Measurements from ENCODE around the gene SLC8B1. TPM values are rescaled to one million over a fixed set of nuclear protein-coding genes. Genes with fewer than 3 reads are reported as not detected.

Gene SLC8B1
- total RNA-seq, 1 experiment from 2014 or later: 23.8 TPM

- Mint-ChIP-seq H3K4me1 (ENCODE audit: low read depth, unreplicated experiment) (peaks cover 4% of the 10 kb centered on the region), H3K9me3 (ENCODE audit: low read depth, unreplicated experiment) (no peaks in the 10 kb centered on the region), H3K36me3 (ENCODE audit: insufficient read depth, unreplicated experiment) (peaks cover 8% of the 10 kb centered on the region), H3K4me3 (ENCODE audit: low read depth, unreplicated experiment) (no peak overlapping the region), H3K27me3 (ENCODE audit: unreplicated experiment) (peaks cover 8% of the 10 kb centered on the region), H3K27ac (ENCODE audit: unreplicated experiment) (no peak overlapping the region)
- CTCF ChIA-PET: no interaction called here
- no peak for DNase-seq
- BruUV-seq (replicated peaks): no TSS peak
- TF ChIP-seq, protein P1, sequence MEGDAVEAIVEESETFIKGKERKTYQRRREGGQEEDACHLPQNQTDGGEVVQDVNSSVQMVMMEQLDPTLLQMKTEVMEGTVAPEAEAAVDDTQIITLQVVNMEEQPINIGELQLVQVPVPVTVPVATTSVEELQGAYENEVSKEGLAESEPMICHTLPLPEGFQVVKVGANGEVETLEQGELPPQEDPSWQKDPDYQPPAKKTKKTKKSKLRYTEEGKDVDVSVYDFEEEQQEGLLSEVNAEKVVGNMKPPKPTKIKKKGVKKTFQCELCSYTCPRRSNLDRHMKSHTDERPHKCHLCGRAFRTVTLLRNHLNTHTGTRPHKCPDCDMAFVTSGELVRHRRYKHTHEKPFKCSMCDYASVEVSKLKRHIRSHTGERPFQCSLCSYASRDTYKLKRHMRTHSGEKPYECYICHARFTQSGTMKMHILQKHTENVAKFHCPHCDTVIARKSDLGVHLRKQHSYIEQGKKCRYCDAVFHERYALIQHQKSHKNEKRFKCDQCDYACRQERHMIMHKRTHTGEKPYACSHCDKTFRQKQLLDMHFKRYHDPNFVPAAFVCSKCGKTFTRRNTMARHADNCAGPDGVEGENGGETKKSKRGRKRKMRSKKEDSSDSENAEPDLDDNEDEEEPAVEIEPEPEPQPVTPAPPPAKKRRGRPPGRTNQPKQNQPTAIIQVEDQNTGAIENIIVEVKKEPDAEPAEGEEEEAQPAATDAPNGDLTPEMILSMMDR (IDR thresholded peaks at IDR 0.05; ENCODE audit: unreplicated experiment): no peak
- intact Hi-C loops (cut with micrococcal nuclease; ENCODE audit: unreplicated experiment): no loop called here
These were observed 4.6 kb upstream of the SLC8B1 start for GRCh38 chr12:113339540-113339939.

DNA sequence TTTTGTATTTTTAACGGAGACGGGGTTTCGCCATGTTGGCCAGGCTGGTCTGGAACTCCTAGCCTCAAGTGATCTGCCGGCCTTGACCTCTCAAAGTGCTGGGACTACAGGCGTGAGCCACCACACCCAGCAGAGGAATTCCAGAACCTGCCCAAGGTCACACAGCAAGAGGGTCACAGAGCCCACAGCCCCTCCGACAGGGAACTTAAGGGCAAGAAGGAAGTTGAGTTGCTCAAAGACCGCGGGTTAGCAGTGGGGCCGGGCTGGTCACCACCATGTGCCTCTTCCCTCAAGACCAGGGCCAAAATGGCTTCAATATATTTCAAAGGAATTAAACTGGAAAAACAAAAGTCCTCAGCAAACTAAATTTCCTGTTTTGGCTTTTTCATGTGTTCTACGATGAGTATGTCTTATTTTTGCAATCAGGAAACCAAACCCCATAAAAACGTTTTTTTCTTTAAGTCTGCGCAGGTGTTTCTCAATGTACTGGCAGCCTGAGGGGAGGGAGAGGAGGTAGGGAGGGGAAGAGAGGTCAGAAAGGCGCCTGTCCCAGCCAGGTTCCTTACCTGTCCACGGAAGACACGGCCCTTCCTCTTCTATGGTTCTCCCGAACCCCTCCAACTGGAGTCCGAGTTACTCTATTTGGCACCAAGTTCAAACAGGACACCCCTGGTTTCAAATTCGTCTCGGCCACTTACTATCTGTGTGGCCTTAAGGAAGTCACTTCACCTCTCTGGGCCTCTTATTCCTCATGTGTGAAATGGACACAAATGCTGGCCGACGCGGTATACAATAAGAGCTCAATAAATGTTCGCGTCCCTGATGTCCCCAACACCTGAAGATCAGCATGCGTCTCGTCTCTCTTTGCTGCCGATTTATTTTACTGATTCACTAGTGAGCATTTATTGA, 778 bp downstream of the SLC8B1 start:
- CTCF ChIA-PET: interaction anchor here (0.7 to 1.2 kb wide), 3 partner anchors 24 to 92 kb away, joined by 3 to 8 read pairs (median 6); partner anchors contain the start of gene SDSL
- H3K36me3 Mint-ChIP-seq (ENCODE audit: insufficient read depth, unreplicated experiment): peaks cover 22% of the 10 kb centered on the region
- H3K27me3 Mint-ChIP-seq (ENCODE audit: unreplicated experiment): peaks cover 8% of the 10 kb centered on the region
- H3K4me1 Mint-ChIP-seq (ENCODE audit: low read depth, unreplicated experiment): peaks cover 15% of the 10 kb centered on the region
- DNase-seq: peak; percentile 12
- TF ChIP-seq, protein P1 (IDR thresholded peaks at IDR 0.05; ENCODE audit: unreplicated experiment): no peak
- intact Hi-C loops (cut with micrococcal nuclease; ENCODE audit: unreplicated experiment): no loop called here
- peak overlapping the region; percentile 34 for H3K27ac Mint-ChIP-seq (ENCODE audit: unreplicated experiment)
- no TSS peak for BruUV-seq (replicated peaks)
- H3K9me3 Mint-ChIP-seq (ENCODE audit: low read depth, unreplicated experiment): no peaks in the 10 kb centered on the region
- H3K4me3 Mint-ChIP-seq (ENCODE audit: low read depth, unreplicated experiment): peak overlapping the region; percentile 93

DNA sequence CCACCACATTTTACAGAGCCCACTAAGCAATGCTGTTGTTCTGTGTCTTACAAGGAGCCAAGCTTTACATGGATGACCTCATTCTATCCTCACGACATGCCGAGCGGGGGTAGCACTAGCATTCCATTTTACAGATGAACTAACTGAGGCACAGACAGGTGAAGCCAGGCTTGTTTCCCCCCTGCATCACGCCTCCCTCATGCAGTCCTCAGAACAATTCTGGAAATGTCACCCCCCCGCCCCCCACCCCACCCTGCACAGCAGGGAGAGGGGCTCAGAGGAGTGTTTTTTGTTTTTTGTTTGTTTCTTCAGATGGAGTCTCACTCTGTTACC, 1.5 kb downstream of the SLC8B1 start:
- peaks cover 28% of the 10 kb centered on the region for H3K36me3 Mint-ChIP-seq (ENCODE audit: insufficient read depth, unreplicated experiment)
- H3K27me3 Mint-ChIP-seq (ENCODE audit: unreplicated experiment): peaks cover 8% of the 10 kb centered on the region
- no peak overlapping the region for H3K4me3 Mint-ChIP-seq (ENCODE audit: low read depth, unreplicated experiment)
- peaks cover 15% of the 10 kb centered on the region for H3K4me1 Mint-ChIP-seq (ENCODE audit: low read depth, unreplicated experiment)
- BruUV-seq (replicated peaks): no TSS peak
- CTCF ChIA-PET: interaction anchor here (0.6 to 0.7 kb wide), 2 partner anchors 92 to 128 kb away, joined by 3 to 4 read pairs; no protein-coding TSS in a partner anchor
- no peaks in the 10 kb centered on the region for H3K9me3 Mint-ChIP-seq (ENCODE audit: low read depth, unreplicated experiment)
- no peak overlapping the region for H3K27ac Mint-ChIP-seq (ENCODE audit: unreplicated experiment)
- intact Hi-C loops (cut with micrococcal nuclease; ENCODE audit: unreplicated experiment): no loop called here
- DNase-seq: no peak
- TF ChIP-seq, protein P1 (IDR thresholded peaks at IDR 0.05; ENCODE audit: unreplicated experiment): no peak

- BruUV-seq (replicated peaks): no TSS peak
- no peak for DNase-seq
- peaks cover 15% of the 10 kb centered on the region for H3K4me1 Mint-ChIP-seq (ENCODE audit: low read depth, unreplicated experiment)
- TF ChIP-seq, protein P1 (IDR thresholded peaks at IDR 0.05; ENCODE audit: unreplicated experiment): no peak
- peaks cover 31% of the 10 kb centered on the region for H3K36me3 Mint-ChIP-seq (ENCODE audit: insufficient read depth, unreplicated experiment)
- CTCF ChIA-PET: interaction anchor here (0.6 kb wide), 1 partner anchor 128 kb away, joined by 4 read pairs; no protein-coding TSS in a partner anchor
- H3K27me3 Mint-ChIP-seq (ENCODE audit: unreplicated experiment): peaks cover 8% of the 10 kb centered on the region
- H3K4me3 Mint-ChIP-seq (ENCODE audit: low read depth, unreplicated experiment): no peak overlapping the region
- intact Hi-C loops (cut with micrococcal nuclease; ENCODE audit: unreplicated experiment): no loop called here
- H3K9me3 Mint-ChIP-seq (ENCODE audit: low read depth, unreplicated experiment): no peaks in the 10 kb centered on the region
- H3K27ac Mint-ChIP-seq (ENCODE audit: unreplicated experiment): no peak overlapping the region
These were observed 2.1 kb downstream of the SLC8B1 start for GRCh38 chr12:113332688-113333417.
